NCI-H2227 (cell line): ENCODE results near the gene SMIM29.
"Not testable (repeated sequence)": the region's sequence is repeated elsewhere in the genome, so short reads cannot be mapped to it uniquely, and the experiment has no call there.

Experiments
- DNase-seq: peaks from one replicate; lab custom pipeline; 2025; ENCODE audit not compliant: unreplicated experiment; lab: John Stamatoyannopoulos, UW

The SMIM29 gene

GRCh38 chr6:34269132-34269531 lies 20.3 kb upstream of the SMIM29 start:
- not testable (repeated sequence) for DNase-seq

GRCh38 chr6:34267746-34268145 lies 18.9 kb upstream of the SMIM29 start:
- no peak for DNase-seq

- not testable (repeated sequence) for DNase-seq
Observed at GRCh38 chr6:34263484-34263883, 14.7 kb upstream of the SMIM29 start.

- no peak for DNase-seq
Observed at GRCh38 chr6:34260576-34261267, 11.9 kb upstream of the SMIM29 start.

- DNase-seq = no peak
Observed at GRCh38 chr6:34259529-34260069, 10.8 kb upstream of the SMIM29 start.

GRCh38 chr6:34252395-34252794 lies 3.6 kb upstream of the SMIM29 start:
- not testable (repeated sequence) for DNase-seq

GRCh38 chr6:34249469-34250261 lies 859 bp upstream of the SMIM29 start:
- DNase-seq = no peak

GRCh38 chr6:34248198-34248726 lies 544 bp downstream of the SMIM29 start:
- DNase-seq = peak; percentile 44

- DNase-seq = no peak
Observed at GRCh38 chr6:34247481-34248197, 1.2 kb downstream of the SMIM29 start.

GRCh38 chr6:34246563-34247391 lies 2.0 kb downstream of the SMIM29 start:
- peak; percentile 19 for DNase-seq

- DNase-seq = no peak
Observed at GRCh38 chr6:34246249-34246562, 2.6 kb downstream of the SMIM29 start.

- DNase-seq = not testable (repeated sequence)
Observed at GRCh38 chr6:34245761-34246140, 3.1 kb downstream of the SMIM29 start.

GRCh38 chr6:34245032-34245760 lies 3.6 kb downstream of the SMIM29 start:
- DNase-seq = not testable (repeated sequence)

- DNase-seq = peak; percentile 39
Observed at GRCh38 chr6:34243901-34244884, 4.6 kb downstream of the SMIM29 start.

- DNase-seq = no peak
Observed at GRCh38 chr6:34243131-34243771, 5.6 kb downstream of the SMIM29 start.

GRCh38 chr6:34242252-34243130 lies 6.3 kb downstream of the SMIM29 start:
- no peak for DNase-seq
